Progenitor cell of endocrine pancreas (in vitro differentiated cells): ENCODE results near the gene RASSF8. TPM values are rescaled to one million over a fixed set of nuclear protein-coding genes. Genes with fewer than 3 reads are reported as not detected.

ENCODE experiments used
- DNase-seq: peaks from one replicate; pipeline ENCODE4 v3.0.0; 2021; ENCODE audit warnings: low spot score; ENCODE audit not compliant: unreplicated experiment
- H3K27ac Mint-ChIP-seq: 2 replicates; pipeline ENCODE4 v1.8.0; 2021; ENCODE audit warnings: mild to moderate bottlenecking, moderate library complexity, mixed read lengths
- H3K27me3 Mint-ChIP-seq: 2 replicates; pipeline ENCODE4 v1.8.0; 2021; ENCODE audit warnings: mixed read lengths
- H3K36me3 Mint-ChIP-seq: 2 replicates; pipeline ENCODE4 v1.8.0; 2022; ENCODE audit warnings: mixed read lengths; ENCODE audit not compliant: insufficient read depth
- H3K4me1 Mint-ChIP-seq: 2 replicates; pipeline ENCODE4 v1.8.0; 2021; ENCODE audit warnings: low read depth, mixed read lengths
- H3K4me3 Mint-ChIP-seq: 2 replicates; pipeline ENCODE4 v1.8.0; 2021; ENCODE audit warnings: low read depth, mild to moderate bottlenecking, moderate library complexity, mixed read lengths
- H3K9me3 Mint-ChIP-seq: 2 replicates; pipeline ENCODE4 v1.8.0; 2021; ENCODE audit warnings: low read depth, mixed read lengths
- total RNA-seq: library from RNA; stranded (reverse); gene quantifications from 2 replicates; pipeline ENCODE4 v1.2.1, GENCODE V29; 2021
- TF ChIP-seq, protein P1 (sequence below): fragments of 200-600 bp; sonication (generic); IDR thresholded peaks from one replicate; pipeline ENCODE4 v1.5.0; 2021; ENCODE audit warnings: antibody characterized with exemption, mild to moderate bottlenecking; ENCODE audit not compliant: unreplicated experiment

Gene RASSF8
- total RNA-seq, 1 donor from 2014 or later, result 38.8 TPM

DNA sequence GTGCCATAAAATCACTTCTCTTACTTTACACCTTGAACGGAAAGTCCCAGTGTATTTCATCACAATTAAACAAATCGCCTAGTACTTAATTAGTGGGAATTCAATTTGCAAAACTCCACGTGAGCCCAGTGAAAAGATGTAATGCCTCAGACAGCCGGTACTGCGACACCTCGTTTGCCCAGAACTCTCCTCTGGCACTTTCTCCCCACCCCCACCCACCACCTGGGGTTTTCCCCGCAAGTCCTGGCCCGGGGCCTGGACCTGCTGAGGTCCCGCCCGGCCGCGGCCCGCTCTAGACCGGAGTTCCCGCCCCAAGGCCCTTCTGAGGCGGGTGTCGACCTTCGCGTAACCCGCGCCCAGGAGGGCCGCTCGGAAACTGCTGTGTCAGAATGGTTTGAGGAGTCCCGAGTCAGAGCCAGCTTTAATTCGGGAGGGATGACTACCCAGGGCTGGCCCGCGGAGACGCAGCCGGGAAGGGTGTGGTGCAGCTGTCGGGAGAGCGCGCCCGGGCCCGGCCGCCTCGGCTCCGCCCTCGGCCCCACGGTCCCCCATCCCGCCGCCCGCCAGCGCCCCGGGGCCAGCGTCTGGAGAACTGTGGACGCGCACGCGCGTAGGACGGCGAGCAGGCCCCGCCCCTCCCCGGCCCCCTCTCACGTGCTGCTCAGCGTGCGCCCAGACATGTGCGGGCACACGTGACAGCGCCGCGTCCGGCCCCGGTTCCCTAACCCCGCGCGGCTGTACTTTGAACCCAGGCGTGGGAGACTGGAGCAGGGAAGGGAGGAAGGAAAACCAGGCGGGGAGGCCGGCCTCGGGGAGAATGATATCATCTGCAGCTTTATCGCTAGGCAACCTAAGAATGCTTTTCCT, 155.6 kb downstream of the RASSF8 start:
- Mint-ChIP-seq H3K4me1 (peaks cover 37% of the 10 kb centered on the region), H3K4me3 (peak overlapping the region; percentile 71), H3K36me3 (no peaks in the 10 kb centered on the region), H3K27me3 (peaks cover 36% of the 10 kb centered on the region), H3K9me3 (no peaks in the 10 kb centered on the region), H3K27ac (peak overlapping the region; percentile 95)
- TF ChIP-seq, protein P1, sequence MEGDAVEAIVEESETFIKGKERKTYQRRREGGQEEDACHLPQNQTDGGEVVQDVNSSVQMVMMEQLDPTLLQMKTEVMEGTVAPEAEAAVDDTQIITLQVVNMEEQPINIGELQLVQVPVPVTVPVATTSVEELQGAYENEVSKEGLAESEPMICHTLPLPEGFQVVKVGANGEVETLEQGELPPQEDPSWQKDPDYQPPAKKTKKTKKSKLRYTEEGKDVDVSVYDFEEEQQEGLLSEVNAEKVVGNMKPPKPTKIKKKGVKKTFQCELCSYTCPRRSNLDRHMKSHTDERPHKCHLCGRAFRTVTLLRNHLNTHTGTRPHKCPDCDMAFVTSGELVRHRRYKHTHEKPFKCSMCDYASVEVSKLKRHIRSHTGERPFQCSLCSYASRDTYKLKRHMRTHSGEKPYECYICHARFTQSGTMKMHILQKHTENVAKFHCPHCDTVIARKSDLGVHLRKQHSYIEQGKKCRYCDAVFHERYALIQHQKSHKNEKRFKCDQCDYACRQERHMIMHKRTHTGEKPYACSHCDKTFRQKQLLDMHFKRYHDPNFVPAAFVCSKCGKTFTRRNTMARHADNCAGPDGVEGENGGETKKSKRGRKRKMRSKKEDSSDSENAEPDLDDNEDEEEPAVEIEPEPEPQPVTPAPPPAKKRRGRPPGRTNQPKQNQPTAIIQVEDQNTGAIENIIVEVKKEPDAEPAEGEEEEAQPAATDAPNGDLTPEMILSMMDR, result peak; percentile 63
- peak; percentile 93 for DNase-seq

DNA sequence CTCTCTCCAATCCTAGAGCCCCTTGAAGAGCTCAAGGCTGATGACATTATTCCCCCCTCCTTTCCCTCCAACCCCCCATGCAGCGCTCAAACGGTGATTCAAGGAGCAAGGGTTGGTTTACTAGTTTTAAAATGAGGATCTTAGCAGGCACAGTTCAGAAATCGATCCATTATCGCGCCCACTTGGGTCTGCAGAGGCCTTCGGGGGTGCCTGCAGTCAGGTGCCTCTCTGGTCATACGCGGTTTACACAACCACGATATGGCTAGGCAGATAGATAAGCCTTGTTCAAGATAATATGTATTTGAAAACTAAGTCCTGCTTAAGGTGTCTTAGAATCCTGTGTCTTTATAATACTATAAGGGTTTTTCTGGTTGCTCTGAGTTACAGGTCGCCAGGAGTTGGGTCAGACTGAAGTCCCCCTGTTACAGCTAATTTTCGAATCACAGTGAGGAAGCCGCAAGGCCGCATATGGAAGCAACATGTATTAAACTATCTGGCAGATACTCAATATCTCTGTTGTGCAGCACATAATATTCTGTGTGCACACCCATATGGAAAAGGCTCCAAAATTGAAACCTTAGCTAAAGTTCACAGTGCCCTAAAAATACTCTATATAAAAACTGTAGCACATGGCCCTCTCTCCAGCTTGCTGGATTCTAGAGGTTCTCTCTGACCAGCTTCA, 156.4 kb downstream of the RASSF8 start:
- Mint-ChIP-seq H3K9me3 (no peaks in the 10 kb centered on the region), H3K4me3 (peak overlapping the region; percentile 71), H3K36me3 (no peaks in the 10 kb centered on the region), H3K27me3 (peaks cover 43% of the 10 kb centered on the region), H3K27ac (peak overlapping the region; percentile 89), H3K4me1 (peaks cover 38% of the 10 kb centered on the region)
- DNase-seq, result no peak
- TF ChIP-seq, protein P1, result no peak

DNA sequence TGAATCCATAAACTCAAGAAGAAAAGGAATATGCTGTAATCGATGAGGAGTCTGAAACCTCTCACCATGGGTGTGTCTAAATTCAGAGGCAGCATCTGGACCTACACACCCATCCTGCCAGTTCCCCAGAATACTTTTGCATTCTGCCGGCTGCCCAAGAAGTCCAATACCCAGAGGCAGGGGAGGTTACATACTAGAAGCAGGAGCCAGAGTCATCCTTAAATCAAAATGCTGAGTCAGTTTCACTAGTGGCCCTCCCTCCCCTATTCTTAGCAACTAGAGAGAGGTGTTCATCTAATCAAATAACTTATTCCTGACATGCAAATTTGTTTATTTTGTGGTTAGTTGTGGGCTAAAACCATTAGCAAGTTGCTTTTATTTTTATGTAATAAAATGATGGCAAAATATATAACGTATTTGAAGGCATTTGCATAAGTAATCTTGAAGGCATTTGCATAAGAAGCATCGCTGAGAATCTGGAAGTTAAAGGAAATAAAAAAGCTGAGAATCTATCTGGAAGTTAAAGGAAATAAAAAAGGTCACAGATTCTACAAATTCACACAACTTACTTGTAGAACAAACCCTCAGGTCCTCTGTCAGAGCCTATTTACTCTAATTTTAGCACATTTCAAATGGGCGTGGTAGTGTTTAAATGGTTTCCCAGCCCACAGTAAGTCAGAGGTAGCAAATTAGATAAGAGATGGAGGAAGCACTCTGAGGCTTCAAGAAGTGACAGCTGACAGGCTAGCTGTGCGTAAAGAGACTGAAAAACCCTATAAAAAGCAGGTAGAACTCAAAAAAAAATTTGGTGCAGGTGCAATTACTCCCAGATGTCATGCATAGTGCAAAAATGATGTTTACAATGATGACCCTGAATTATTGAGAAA, 158.6 kb downstream of the RASSF8 start:
- peaks cover 45% of the 10 kb centered on the region for H3K4me1 Mint-ChIP-seq
- no peak overlapping the region for H3K4me3 Mint-ChIP-seq
- H3K27ac Mint-ChIP-seq, result no peak overlapping the region
- peaks cover 50% of the 10 kb centered on the region for H3K27me3 Mint-ChIP-seq
- no peaks in the 10 kb centered on the region for H3K9me3 Mint-ChIP-seq
- H3K36me3 Mint-ChIP-seq, result no peaks in the 10 kb centered on the region
- TF ChIP-seq, protein P1, result no peak
- no peak for DNase-seq

DNA sequence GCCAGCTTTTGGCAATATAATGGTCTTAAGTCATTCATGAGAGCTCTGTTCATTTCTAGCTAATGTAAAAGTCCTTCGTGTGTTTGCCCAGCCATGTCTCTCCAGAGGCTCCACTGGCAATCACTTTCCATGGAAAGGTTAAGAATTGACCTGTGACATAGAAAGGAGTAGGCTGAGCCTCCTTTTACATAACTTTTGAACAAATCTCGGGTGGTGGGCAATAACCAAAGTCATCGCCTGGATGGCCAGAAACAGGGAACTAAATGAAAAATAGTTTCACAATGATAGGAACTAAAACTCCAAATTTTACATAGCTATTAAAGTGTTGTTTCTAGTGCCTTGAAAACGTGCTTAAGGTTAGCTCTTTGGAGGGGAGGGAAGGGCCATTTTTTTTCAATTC, 159.8 kb downstream of the RASSF8 start:
- Mint-ChIP-seq H3K9me3 (no peaks in the 10 kb centered on the region), H3K27me3 (peaks cover 51% of the 10 kb centered on the region), H3K36me3 (no peaks in the 10 kb centered on the region), H3K4me1 (peaks cover 39% of the 10 kb centered on the region), H3K27ac (peak overlapping the region; percentile 39), H3K4me3 (no peak overlapping the region)
- TF ChIP-seq, protein P1, result no peak
- no peak for DNase-seq
